GM12892 (cell line): ENCODE results near the gene PTTG1.

Experiments used
- DNase-seq: peaks from one replicate; pipeline ENCODE4 v3.0.0; 2011; ENCODE audit not compliant: insufficient read length
- FAIRE-seq: peaks from 2 replicates; lab custom pipeline; 2011; peaks lifted over from hg19 to GRCh38; lab: Jason Lieb, UNC
- POLR2A ChIP-seq: IDR thresholded peaks from 2 replicates; pipeline ENCODE4 v1.6.1; 2011; ENCODE audit warnings: low read depth, low read length, control low read depth
- POLR2AphosphoS5 ChIP-seq: IDR thresholded peaks from 2 replicates; pipeline ENCODE4 v1.6.1; 2011; ENCODE audit warnings: low read depth, low read length, control low read depth
- TAF1 ChIP-seq: IDR thresholded peaks from 2 replicates; pipeline ENCODE4 v1.6.1; 2011; ENCODE audit warnings: low read depth, mild to moderate bottlenecking, control low read depth, low read length, borderline replicate concordance

Gene PTTG1

DNA sequence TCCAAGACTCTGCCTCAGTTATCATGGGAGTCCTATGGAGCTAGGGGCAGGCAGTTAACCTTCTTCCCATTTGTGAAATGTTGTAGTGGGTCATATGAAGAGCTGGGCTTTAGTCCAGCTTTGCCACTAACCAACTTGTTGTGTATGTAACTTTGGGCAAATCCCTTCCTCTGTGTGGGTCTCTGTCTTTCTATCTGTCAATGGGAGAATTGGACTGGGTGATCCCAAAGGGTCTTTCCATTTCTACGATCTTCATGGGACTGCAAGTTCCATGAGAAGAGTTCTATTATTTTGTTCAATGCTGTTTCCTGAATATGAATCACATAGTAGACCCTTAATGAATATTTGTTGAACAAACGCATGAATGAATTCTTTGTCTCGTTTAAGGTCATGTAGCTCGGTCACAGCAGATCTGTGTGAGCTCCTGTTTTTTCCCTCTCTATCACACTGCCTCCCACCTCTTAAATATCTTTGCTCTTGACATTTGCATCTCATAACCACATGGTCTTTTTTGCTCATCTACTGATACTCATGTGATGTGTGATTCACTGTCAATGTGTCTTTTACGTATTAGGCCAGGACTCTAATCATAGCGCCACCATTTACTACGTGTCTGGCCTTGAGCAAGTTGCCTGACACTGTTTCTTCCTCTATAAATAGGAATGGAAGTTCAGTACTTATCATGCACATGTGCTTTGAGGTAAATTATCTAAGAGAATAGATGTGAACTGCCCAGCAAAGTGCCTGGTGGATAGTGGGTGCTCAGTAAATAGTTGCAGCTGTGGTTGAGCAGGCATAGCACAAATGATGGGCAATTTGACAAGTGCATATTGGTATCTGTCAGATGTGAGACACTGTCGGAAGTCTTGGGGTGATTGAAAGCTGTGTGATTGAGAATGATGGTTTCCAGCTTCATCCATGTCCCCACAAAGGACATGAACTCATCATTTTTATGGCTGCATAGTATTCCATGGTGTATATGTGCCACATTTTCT lies 37.4 kb downstream of the PTTG1 start:
- DNase-seq (no peak), FAIRE-seq (peak; percentile 92)
- TF ChIP-seq TAF1 (0 out of 2 replicates have a peak, but pooled peaks have one; percentile 20), POLR2AphosphoS5 (peak; percentile 83), POLR2A (peak; percentile 80)

GRCh38 chr5:160460377-160461049 lies 38.9 kb downstream of the PTTG1 start:
- FAIRE-seq: no peak
- TF ChIP-seq POLR2A (no peak), TAF1 (no peak), POLR2AphosphoS5 (no peak)

DNA sequence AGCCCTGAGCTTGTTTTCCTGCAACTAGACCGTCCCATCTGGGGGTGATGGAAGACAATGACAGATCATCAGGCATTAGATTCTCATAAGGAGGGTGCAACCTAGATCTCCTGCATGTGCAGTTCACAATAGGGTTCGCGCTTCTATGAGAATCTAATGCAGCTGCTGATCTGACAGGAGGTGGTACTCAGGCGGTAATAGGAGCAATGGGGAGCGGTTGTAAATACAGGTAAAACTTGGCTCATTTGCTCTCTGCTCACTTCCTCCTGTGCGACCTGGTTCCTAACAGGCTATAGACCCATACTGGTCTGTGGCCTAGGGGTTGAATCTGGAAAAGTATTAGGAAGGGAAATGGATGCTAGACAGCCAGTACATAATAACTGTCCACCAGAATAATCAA lies 39.7 kb downstream of the PTTG1 start:
- TF ChIP-seq POLR2AphosphoS5 (no peak), POLR2A (no peak), TAF1 (no peak)
- FAIRE-seq (peak; percentile 48), DNase-seq (no peak)

More at GRCh38 chr5:160460377-160461049, 38.9 kb downstream of the PTTG1 start:
- DNase-seq: no peak

GRCh38 chr5:160462167-160462566 lies 40.5 kb downstream of the PTTG1 start:
- FAIRE-seq: peak; percentile 76
- TF ChIP-seq TAF1 (no peak), POLR2A (no peak), POLR2AphosphoS5 (no peak)
- no peak for DNase-seq

- no peak for FAIRE-seq
- TF ChIP-seq TAF1 (no peak), POLR2AphosphoS5 (no peak), POLR2A (no peak)
- DNase-seq: no peak
Measured at GRCh38 chr5:160463227-160463626, 41.6 kb downstream of the PTTG1 start.

DNA sequence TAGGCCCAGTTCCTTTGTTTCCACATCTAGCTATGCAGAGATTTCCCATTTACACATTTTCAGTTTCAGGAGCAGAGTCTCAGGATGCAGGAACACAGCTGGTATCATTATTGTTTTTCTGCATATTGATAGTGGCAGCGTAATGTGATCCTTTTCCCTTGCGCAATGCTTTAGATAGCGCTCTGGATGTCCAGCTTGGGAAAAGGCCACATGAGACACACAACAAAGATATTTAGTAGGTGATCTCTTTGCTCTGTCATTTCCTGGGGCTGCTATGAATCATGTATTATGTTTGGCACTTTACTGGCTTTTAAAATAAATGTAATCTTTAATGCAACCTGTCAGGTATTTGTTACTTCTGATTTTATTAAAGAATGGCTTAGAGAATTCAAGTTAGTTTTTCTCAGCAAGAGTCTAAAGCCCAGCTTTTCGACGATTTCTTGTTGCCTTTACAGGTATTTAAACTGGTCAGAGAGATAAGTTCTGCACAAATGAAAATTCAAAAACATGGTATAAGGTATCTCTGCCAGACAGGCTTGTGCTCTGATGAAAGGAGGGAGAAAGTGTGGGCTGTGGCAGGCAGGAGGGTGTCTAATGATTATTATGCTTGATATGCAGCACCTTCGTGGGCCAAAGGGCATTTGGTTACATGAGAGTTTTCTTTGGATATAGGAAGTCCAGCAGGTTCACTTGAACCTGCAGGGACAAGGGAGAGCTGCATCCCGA lies 42.2 kb downstream of the PTTG1 start:
- FAIRE-seq (peak; percentile 81), DNase-seq (no peak)
- TF ChIP-seq POLR2A (no peak), TAF1 (no peak)

DNA sequence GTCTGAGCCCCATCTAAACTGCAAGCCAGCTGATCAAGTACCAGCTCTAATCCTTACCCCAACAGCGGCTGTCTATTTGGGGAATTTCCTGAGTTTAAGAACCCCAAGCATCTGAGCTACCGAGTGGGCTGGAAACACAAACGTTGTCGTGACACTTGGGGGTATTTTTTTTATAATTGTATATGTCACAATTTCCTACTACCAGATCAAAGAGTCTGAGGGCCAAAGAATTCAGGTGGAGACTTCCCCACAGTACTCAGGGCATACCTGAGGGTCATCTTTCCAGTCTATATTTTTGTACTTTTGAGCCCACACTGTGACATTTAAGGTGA lies 42.8 kb downstream of the PTTG1 start:
- TF ChIP-seq TAF1 (no peak), POLR2AphosphoS5 (no peak), POLR2A (no peak)
- FAIRE-seq (no peak), DNase-seq (no peak)

DNA sequence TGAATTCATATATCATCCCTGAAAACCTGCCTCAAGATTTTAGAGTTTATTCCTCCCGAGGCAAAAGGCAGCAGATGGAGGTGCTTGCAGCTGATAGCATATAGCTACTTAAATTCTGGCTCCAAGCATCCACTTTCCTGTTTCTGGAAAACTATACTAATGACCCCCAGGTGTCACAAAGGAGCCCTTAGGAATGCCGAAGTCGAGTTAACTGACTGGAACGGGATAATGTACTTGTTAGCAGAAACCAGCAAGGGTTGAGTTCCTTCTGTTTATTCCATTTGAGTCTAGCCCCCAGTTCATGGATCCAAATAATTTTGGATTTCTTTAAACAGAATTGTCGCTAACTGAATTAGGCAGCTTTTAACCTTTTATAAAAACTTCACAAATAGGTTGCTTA lies 44.5 kb downstream of the PTTG1 start:
- DNase-seq (no peak), FAIRE-seq (no peak)
- TF ChIP-seq POLR2AphosphoS5 (no peak), POLR2A (no peak), TAF1 (no peak)

DNA sequence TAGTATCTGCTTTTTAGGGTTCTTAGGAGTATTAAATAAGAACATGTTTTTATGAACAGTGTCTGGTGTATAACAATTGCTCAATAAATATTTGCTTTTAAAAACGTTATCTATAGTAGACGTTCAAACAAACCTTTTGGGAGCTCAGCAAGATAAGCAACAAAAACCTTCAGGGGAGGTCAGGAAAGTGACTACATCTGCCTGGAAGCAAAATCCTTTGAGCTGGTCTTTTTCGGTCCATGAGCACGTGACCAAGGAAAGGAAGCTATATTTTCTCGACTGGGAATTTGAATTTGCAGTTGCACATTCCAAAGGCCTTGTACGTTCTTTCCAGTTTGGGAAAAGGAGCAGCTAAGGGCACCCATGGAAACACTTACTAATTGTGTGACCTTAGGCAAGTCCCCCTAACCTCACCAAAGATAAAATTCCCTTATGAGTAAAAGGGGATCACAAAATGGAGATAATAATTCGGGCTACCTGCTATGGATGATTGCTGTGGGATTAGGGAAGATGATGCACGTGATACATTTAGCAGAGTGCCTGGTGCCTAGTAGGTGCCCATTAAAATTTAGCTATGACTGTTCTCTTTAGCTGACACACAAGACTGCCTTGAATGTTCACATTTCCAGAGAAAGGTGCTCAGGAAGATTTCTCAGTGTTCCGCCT lies 45.4 kb downstream of the PTTG1 start:
- FAIRE-seq (no peak), DNase-seq (no peak)
- no peak for TF ChIP-seq TAF1
- no peak for TF ChIP-seq POLR2A
- no peak for TF ChIP-seq POLR2AphosphoS5

GRCh38 chr5:160467555-160468362 lies 46.1 kb downstream of the PTTG1 start:
- DNase-seq: peak; percentile 46

More at GRCh38 chr5:160467555-160468362, 46.1 kb downstream of the PTTG1 start:
- peak; percentile 98 for TF ChIP-seq POLR2AphosphoS5
- peak; percentile 99 for TF ChIP-seq POLR2A
- TF ChIP-seq TAF1: peak; percentile 95
- FAIRE-seq: peak; percentile 97
